CD4-positive, alpha-beta memory T cell (primary cell): ENCODE data around the gene UBE2G2. TPM values are rescaled to one million over a fixed set of nuclear protein-coding genes. Genes with fewer than 3 reads are reported as not detected.
A peak's percentile ranks its signal among the peaks of the same experiment; 100 is the strongest.

Source experiments
- CTCF ChIA-PET: fragments of 350-600 bp; sonication (Branson Sonifier 250); formaldehyde crosslinking; loops from one replicate; lab custom pipeline; 2021; ENCODE audit warnings: inconsistent platforms; ENCODE audit not compliant: partially characterized antibody; lab: Charles Lee
- POLR2A ChIA-PET: fragments of 350-600 bp; sonication (Branson Sonifier 250); formaldehyde crosslinking; loops from one replicate; lab custom pipeline; 2021; ENCODE audit not compliant: partially characterized antibody; lab: Charles Lee
- DNase-seq, 5 donors: peaks; one replicate each; pipeline versions ENCODE4 v3.0.0 to v3.0.0-alpha.2; 2020 to 2022; ENCODE audit warnings: mixed read lengths in 1 of 5
- H3K27ac ChIP-seq: one replicate; pipeline ENCODE4 v1.7.0; 2013; ENCODE audit warnings: low read depth, low read length
- H3K27me3 ChIP-seq: 2 replicates; pipeline ENCODE4 v1.7.0; 2013; ENCODE audit warnings: mild to moderate bottlenecking, low read length, moderate library complexity; ENCODE audit not compliant: insufficient read depth
- H3K36me3 ChIP-seq: 2 replicates; pipeline ENCODE4 v1.7.0; 2013; ENCODE audit warnings: mild to moderate bottlenecking, low read length, moderate library complexity; ENCODE audit not compliant: insufficient read depth
- H3K4me1 ChIP-seq: 2 replicates; pipeline ENCODE4 v1.7.0; 2013; ENCODE audit warnings: mild to moderate bottlenecking, low read length, moderate library complexity; ENCODE audit not compliant: insufficient read depth
- H3K4me3 ChIP-seq, 2 donors: one replicate each; pipeline ENCODE4 v1.7.0; 2013; ENCODE audit warnings: low read length in 2 of 2, mild to moderate bottlenecking in 1 of 2
- H3K9me3 ChIP-seq, 2 donors: one replicate each; pipeline ENCODE4 v1.7.0; 2013; ENCODE audit warnings: low read length in 2 of 2, control low read depth in 1 of 2; ENCODE audit not compliant: control insufficient read depth in 1 of 2
- H3K27ac Mint-ChIP-seq, 7 donors: one replicate each; pipeline ENCODE4 v1.8.0; 2020 to 2021; ENCODE audit warnings: mixed read lengths in 7 of 7, mild to moderate bottlenecking in 6 of 7, inconsistent platforms in 3 of 7, moderate library complexity in 3 of 7
- H3K27me3 Mint-ChIP-seq, 2 donors: one replicate each; pipeline ENCODE4 v1.8.0; 2020 to 2021; ENCODE audit warnings: mixed read lengths in 2 of 2
- H3K36me3 Mint-ChIP-seq, 2 donors: one replicate each; pipeline ENCODE4 v1.8.0; 2020 to 2021; ENCODE audit warnings: mixed read lengths in 2 of 2, inconsistent platforms in 1 of 2, mild to moderate bottlenecking in 1 of 2
- H3K4me1 Mint-ChIP-seq, 4 donors: one replicate each; pipeline ENCODE4 v1.8.0; 2020 to 2021; ENCODE audit warnings: mixed read lengths in 4 of 4, mild to moderate bottlenecking in 1 of 4
- H3K4me3 Mint-ChIP-seq, 8 donors: one replicate each; pipeline ENCODE4 v1.8.0; 2020 to 2021; ENCODE audit warnings: mixed read lengths in 8 of 8, mild to moderate bottlenecking in 7 of 8, moderate library complexity in 6 of 8, inconsistent platforms in 3 of 8
- H3K9me3 Mint-ChIP-seq, 8 donors: one replicate each; pipeline ENCODE4 v1.8.0; 2020 to 2021; ENCODE audit warnings: mixed read lengths in 8 of 8, mild to moderate bottlenecking in 5 of 8, inconsistent platforms in 3 of 8, moderate library complexity in 1 of 8
- intact Hi-C: fragments of 100-400 bp; cut with micrococcal nuclease; formaldehyde crosslinking; loops from one replicate; pipeline ENCODE4 v1.15.1; 2023
- polyA plus RNA-seq, 2 donors: library from polyadenylated mRNA; unstranded; fragments of 300-500 nt; fragmentation: Illumina TruSeq; gene quantifications; one replicate each; pipeline ENCODE4 v1.2.3, GENCODE V29; 2021
- total RNA-seq, 2 experiments: library from RNA; stranded (reverse); gene quantifications; one replicate each; pipeline ENCODE4 v1.2.3, GENCODE V29; 2021

Gene UBE2G2
- total and polyA plus RNA-seq, 4 experiments from 2014 or later = 51.8 to 131 (median 95.4) TPM

DNA sequence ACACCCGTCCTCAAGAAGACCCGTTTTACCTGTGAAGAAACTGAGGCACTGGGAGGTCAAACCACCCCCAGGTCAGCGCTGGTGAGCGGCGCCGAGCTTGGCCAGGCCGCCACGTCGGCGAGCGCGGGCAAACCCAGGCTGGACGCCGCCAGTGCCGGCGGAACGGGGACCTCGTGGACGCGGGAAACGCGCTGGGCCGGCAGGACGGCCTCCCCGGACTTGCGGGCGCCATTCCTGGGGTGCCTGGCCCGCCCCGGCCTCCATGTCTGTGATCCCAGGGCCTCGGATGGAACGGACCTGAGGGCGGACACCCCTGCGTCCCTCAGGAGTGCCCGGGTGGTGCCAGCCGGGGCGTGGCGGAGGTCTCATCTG lies 17.0 kb upstream of the UBE2G2 start:
- POLR2A ChIA-PET = interaction anchor here (1.1 to 5.1 kb wide), 3 partner anchors 55 to 161 kb away, joined by 3 to 52 read pairs (median 3); partner anchors contain the start of genes KRTAP12-3 and PTTG1IP
- H3K36me3 ChIP-seq = no peaks in the 10 kb centered on the region
- no peaks in the 10 kb centered on the region for H3K27me3 ChIP-seq
- Mint-ChIP-seq H3K27me3 (no peaks in the 10 kb centered on the region), H3K9me3 (peaks cover 0 to 27% (median 16%) of the 10 kb centered on the region in 8 donors), H3K4me1 (peaks cover 0 to 30% (median 18%) of the 10 kb centered on the region in 4 donors), H3K27ac (peak overlapping the region in 2 of 7 donors; percentile 77 to 81), H3K36me3 (peaks cover 1 to 7% of the 10 kb centered on the region in 2 donors), H3K4me3 (peak overlapping the region in 6 of 8 donors; percentile 55 to 76 (median 66))
- H3K27ac ChIP-seq = peak overlapping the region; percentile 70
- CTCF ChIA-PET = no interaction called here
- no peak for DNase-seq
- H3K4me3 ChIP-seq = peak overlapping the region; percentile 47 to 57
- H3K9me3 ChIP-seq = peaks cover 0 to 5% of the 10 kb centered on the region in 2 donors
- intact Hi-C loops = loop anchor here (10.0 kb wide), 2 partner anchors 484 to 826 kb away; partner anchors contain the start of genes CFAP410 and PCBP3
- peaks cover 16% of the 10 kb centered on the region for H3K4me1 ChIP-seq

DNA sequence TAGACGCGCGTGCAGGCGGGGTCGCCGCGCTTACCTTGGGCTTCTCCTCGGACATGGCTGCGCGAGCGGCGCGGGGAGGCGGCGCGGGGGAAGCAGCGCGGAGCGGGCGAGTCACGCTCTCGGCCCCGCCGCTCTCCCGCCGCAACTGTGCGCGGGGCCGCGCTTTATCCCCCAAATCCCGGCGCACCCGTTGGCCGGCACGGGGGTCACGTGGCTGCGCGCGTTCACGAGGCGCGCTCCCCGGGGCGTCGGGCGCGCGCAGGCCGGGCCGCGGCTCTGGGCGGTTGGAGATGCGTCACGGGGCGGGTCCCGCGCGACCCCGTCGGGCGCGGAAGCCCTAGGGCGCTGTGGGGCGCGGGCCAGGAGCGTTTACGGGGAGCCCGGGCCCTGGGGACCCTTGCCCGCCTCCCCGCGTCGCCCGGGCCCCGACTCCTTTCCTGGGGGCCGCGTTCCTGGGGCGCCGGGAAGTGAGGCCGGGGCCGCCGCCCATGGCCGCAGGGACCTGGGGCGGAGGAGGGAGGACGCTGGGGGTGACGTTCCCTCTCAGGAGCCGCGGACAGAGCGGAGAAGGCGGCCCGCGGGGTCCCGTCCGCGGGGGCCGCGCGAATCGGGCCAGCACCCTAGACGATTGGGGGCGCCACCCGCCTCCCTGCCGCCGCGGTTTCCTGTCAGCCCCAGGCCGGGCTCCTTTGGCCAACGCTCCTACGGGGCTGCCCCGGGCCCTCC lies 16.5 kb upstream of the UBE2G2 start, which contains the start of gene SUMO3:
Gene SUMO3, minus strand, starts transcription at position 149 of the 726 bp plus-strand sequence. Its CDS starts 94 bp downstream, at position 55.
- peaks cover 1 to 7% of the 10 kb centered on the region in 2 donors for H3K36me3 Mint-ChIP-seq
- Histone ChIP-seq H3K27me3 (no peaks in the 10 kb centered on the region), H3K27ac (peak within 1 kb of the TSS; percentile 70), H3K9me3 (peaks cover 0 to 5% of the 10 kb centered on the region in 2 donors), H3K4me3 (peak within 1 kb of the TSS; percentile 47 to 57), H3K36me3 (no peaks in the 10 kb centered on the region), H3K4me1 (peaks cover 16% of the 10 kb centered on the region)
- H3K4me1 Mint-ChIP-seq = peaks cover 0 to 34% (median 16%) of the 10 kb centered on the region in 4 donors
- no peaks in the 10 kb centered on the region for H3K27me3 Mint-ChIP-seq
- H3K4me3 Mint-ChIP-seq = peak within 1 kb of the TSS; percentile 50 to 80 (median 68)
- ChIA-PET POLR2A (interaction anchor here (0.8 to 5.1 kb wide), 12 partner anchors 10 to 479 kb away, joined by 3 to 52 read pairs (median 4); partner anchors contain the start of genes CFAP410, KRTAP12-3, PTTG1IP and SLX9), CTCF (interaction anchor here (0.6 to 1.0 kb wide), 3 partner anchors 12 to 308 kb away, joined by 3 to 4 read pairs (median 3); no protein-coding TSS in a partner anchor)
- H3K27ac Mint-ChIP-seq = peak within 1 kb of the TSS; percentile 17 to 81 (median 75)
- intact Hi-C loops = loop anchor here (1.0 to 10.0 kb wide), 5 partner anchors 17 to 827 kb away; partner anchors contain the start of genes CFAP410, PCBP3, PTTG1IP and UBE2G2
- DNase-seq = peak; percentile 79 to 95 (median 91)
- H3K9me3 Mint-ChIP-seq = peaks cover 0 to 23% (median 11%) of the 10 kb centered on the region in 8 donors

DNA sequence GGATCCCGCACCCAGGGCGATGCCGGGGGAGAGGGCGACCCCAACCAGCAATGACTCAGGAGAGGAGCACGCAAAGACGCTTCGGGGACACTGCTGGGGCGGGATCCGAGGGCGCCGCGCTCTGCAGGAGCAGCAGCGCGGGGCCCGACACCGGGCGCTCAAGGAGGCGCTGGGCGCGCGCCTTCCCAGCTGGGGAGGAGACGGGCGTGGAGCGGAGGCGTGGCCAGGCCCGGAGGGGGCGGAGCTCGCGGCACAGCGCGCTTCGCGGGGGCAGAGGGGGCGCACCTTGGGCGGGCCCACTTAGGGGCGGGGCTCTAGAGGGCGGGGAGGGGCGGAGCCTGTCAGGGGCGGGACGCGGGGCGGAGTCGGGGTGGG lies 15.9 kb upstream of the UBE2G2 start:
- peak overlapping the region in 3 of 7 donors; percentile 17 to 48 (median 31) for H3K27ac Mint-ChIP-seq
- no peak overlapping the region for H3K27ac ChIP-seq
- peak; percentile 89 to 91 (median 91) for DNase-seq
- peaks cover 16% of the 10 kb centered on the region for H3K4me1 ChIP-seq
- no peaks in the 10 kb centered on the region for H3K27me3 ChIP-seq
- peaks cover 1 to 34% (median 16%) of the 10 kb centered on the region in 4 donors for H3K4me1 Mint-ChIP-seq
- peaks cover 5 to 8% of the 10 kb centered on the region in 2 donors for H3K36me3 Mint-ChIP-seq
- no peaks in the 10 kb centered on the region for H3K27me3 Mint-ChIP-seq
- H3K4me3 Mint-ChIP-seq = peak overlapping the region; percentile 23 to 80 (median 58)
- intact Hi-C loops = loop anchor here (1.0 to 10.0 kb wide), 5 partner anchors 16 to 827 kb away; partner anchors contain the start of genes CFAP410, PCBP3, PTTG1IP and UBE2G2
- CTCF ChIA-PET = interaction anchor here (0.6 to 1.0 kb wide), 3 partner anchors 12 to 307 kb away, joined by 3 to 4 read pairs (median 3); no protein-coding TSS in a partner anchor
- POLR2A ChIA-PET = interaction anchor here (0.6 to 5.1 kb wide), 13 partner anchors 11 to 479 kb away, joined by 3 to 52 read pairs (median 3); partner anchors contain the start of genes CFAP410, KRTAP12-3, PTTG1IP and SLX9
- H3K9me3 ChIP-seq = peaks cover 0 to 2% of the 10 kb centered on the region in 2 donors
- no peaks in the 10 kb centered on the region for H3K36me3 ChIP-seq
- H3K9me3 Mint-ChIP-seq = peaks cover 0 to 18% (median 6%) of the 10 kb centered on the region in 8 donors
- peak overlapping the region in 1 of 2 donors; percentile 57 for H3K4me3 ChIP-seq

DNA sequence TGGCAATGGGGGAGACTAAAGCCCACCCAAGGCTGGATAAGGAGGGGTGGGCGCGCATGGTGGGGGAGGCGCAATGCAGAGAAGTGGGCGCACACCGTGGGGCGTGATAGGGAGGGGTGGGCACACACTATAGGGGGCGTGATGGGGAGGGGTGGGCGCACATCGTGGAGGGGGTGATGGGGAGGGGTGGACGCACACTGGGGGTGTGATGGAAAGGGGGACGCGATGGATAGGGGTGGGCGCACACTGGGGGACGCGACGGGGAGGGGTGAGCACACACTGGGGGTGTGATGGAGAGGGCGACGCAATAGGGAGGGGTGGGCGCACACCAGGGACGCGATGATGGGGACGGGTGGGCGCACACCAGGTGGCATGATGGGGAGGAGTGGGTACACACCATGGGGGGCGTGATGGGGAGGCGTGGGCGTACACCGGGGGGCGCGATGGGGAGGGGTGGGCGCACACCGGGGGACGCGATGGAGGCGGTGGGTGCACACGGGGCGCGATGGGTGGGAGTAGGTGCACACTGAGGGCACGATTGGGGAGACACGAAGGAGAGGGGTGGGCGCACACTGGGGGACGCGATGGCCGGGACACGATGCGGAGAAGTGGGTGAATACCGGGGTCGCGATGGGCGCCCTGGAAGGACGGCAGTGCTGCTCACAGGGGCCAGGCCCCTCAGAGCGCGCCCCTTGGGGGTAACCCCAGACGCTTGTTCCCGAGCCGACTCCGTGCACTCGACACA lies 15.3 kb upstream of the UBE2G2 start:
- Mint-ChIP-seq H3K27me3 (no peaks in the 10 kb centered on the region), H3K9me3 (peaks cover 0 to 12% (median 2%) of the 10 kb centered on the region in 8 donors), H3K4me3 (peak overlapping the region; percentile 68 to 87 (median 74)), H3K27ac (peak overlapping the region in 6 of 7 donors; percentile 52 to 90 (median 72)), H3K36me3 (peaks cover 5 to 9% of the 10 kb centered on the region in 2 donors), H3K4me1 (peaks cover 1 to 40% (median 17%) of the 10 kb centered on the region in 4 donors)
- Histone ChIP-seq H3K27me3 (no peaks in the 10 kb centered on the region), H3K27ac (no peak overlapping the region), H3K9me3 (no peaks in the 10 kb centered on the region), H3K36me3 (no peaks in the 10 kb centered on the region), H3K4me1 (peaks cover 16% of the 10 kb centered on the region), H3K4me3 (peak overlapping the region in 1 of 2 donors; percentile 57)
- ChIA-PET POLR2A (interaction anchor here (0.6 to 5.1 kb wide), 12 partner anchors 11 to 478 kb away, joined by 3 to 52 read pairs (median 4); partner anchors contain the start of genes CFAP410, PTTG1IP, SLX9 and UBE2G2), CTCF (interaction anchor here (1.0 kb wide), 2 partner anchors 11 to 307 kb away, joined by 3 to 4 read pairs; no protein-coding TSS in a partner anchor)
- intact Hi-C loops = loop anchor here (1.0 to 10.0 kb wide), 5 partner anchors 16 to 828 kb away; partner anchors contain the start of genes CFAP410, PCBP3, PTTG1IP and UBE2G2
- peak in 1 of 5 donors; percentile 50 for DNase-seq

DNA sequence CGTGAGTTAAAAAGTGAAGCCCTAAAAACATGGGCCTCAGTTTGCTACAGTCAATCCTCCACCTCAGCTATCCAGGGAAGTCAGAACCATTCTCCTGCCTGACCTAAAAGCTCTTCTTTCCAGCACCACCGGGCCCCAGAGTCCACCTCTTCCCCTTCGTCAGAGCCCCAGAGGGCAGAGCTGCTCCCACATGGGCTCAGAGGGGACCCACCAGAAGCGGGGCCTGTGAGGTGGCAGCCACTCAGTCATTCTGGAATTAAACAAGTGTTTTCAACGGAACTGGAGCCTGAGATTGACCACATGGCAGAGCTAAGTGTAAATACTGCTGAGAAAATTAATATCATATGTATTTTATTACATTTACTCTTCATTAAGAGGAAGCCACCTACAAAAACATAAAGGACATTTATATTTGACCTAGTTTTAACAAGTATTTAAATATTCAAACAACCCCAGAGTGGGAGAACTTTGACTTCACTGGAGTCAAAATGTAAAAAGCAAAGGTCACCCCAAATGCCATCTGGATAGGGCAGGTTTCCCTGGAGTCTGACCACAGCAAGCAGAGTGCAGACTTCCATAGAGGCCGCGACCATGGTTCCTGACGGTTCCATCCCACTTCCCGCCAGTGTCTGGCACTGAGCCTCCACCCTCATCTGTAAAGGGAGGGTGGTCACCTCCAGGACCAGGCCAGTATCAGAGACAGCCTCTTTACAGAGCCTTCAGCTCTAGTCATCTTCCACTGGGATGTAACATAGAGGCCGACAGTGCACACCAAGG lies 14.4 kb upstream of the UBE2G2 start:
- ChIA-PET CTCF (interaction anchor here (4.6 kb wide), 1 partner anchor 16 kb away, joined by 25 read pairs; the partner anchor contains the start of gene UBE2G2), POLR2A (interaction anchor here (0.7 to 1.9 kb wide), 4 partner anchors 11 to 124 kb away, joined by 3 to 7 read pairs (median 5); partner anchors contain the start of genes SLX9 and UBE2G2)
- Mint-ChIP-seq H3K9me3 (peaks cover 0 to 9% (median 0%) of the 10 kb centered on the region in 8 donors), H3K27ac (peak overlapping the region; percentile 48 to 90 (median 68)), H3K4me1 (peaks cover 5 to 48% (median 20%) of the 10 kb centered on the region in 4 donors), H3K36me3 (peaks cover 9 to 14% of the 10 kb centered on the region in 2 donors), H3K4me3 (peak overlapping the region; percentile 68 to 87 (median 72)), H3K27me3 (no peaks in the 10 kb centered on the region)
- H3K36me3 ChIP-seq = no peaks in the 10 kb centered on the region
- H3K27ac ChIP-seq = no peak overlapping the region
- no peak overlapping the region for H3K4me3 ChIP-seq
- no peaks in the 10 kb centered on the region for H3K27me3 ChIP-seq
- no peak for DNase-seq
- intact Hi-C loops = loop anchor here (10.0 kb wide), 2 partner anchors 481 to 829 kb away; partner anchors contain the start of genes CFAP410 and PCBP3
- peaks cover 16% of the 10 kb centered on the region for H3K4me1 ChIP-seq
- no peaks in the 10 kb centered on the region for H3K9me3 ChIP-seq
